Activated T-helper 1 cell treated with anti-CD3 and anti-CD28 coated beads, Interleukin-2, amount 50 U/mL, for 16 hours (primary cell): Measurements from ENCODE around the gene WWP2.
"Not testable (repeated sequence)": the region's sequence is repeated elsewhere in the genome, so short reads cannot be mapped to it uniquely, and the experiment has no call there.

Experiments used
- DNase-seq, 2 donors: peaks; one replicate each; pipeline ENCODE4 v3.0.0-alpha.2; 2020; ENCODE audit warnings: low read depth in 1 of 2, low spot score in 1 of 2

WWP2 gene

DNA sequence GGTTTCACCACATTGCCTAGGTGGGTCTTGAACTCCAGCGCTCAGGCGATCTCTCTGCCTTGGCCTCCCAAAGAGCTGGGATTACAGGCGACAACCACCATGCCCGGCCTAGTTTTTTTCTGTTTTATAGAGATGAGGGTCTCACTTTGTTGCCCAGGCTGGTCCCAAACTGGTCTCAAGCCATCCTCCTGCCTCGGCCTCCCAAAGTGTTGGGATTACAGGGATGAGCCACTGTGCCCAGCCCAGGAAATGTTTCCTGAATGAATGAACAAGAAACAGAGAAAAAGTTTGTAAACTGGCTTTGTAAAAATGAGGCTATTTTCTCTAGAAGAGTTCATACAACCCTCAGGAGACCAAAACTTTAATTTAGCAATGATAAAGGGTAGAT, 68.0 kb downstream of the WWP2 start:
- no peak for DNase-seq

DNA sequence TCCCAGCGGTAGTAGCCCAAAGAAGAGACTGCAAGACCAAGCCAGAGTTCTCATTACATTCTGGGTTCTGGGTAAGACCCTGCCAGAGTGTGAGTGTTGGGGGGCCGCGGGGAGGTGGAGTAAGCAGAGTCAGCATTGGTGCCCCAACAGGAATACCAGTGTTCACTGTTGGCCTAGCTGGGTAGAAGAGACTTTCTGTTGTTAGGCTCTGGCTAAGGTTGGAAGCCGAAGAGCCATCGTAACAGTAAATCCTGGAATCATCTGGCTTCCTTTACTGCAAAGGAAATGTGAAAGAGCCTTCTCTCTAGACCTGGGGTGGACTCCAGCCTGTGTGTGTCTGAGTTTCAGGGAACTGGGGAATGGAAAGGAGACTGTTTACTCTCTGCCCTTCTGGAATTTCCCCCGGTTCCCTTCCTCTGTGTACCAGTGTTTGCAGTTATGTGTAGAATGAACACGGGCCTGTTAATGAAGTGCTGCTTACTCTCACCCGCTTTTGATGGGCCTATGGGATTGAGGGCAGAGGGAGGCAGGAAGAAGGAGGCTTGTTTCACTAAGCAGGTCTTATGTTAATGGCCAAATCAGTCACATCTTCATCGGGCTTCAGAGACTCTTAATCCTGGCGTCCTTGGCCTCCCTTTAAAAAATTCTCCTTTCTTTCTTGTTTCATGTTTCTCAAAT, 68.5 kb downstream of the WWP2 start:
- DNase-seq: no peak

DNA sequence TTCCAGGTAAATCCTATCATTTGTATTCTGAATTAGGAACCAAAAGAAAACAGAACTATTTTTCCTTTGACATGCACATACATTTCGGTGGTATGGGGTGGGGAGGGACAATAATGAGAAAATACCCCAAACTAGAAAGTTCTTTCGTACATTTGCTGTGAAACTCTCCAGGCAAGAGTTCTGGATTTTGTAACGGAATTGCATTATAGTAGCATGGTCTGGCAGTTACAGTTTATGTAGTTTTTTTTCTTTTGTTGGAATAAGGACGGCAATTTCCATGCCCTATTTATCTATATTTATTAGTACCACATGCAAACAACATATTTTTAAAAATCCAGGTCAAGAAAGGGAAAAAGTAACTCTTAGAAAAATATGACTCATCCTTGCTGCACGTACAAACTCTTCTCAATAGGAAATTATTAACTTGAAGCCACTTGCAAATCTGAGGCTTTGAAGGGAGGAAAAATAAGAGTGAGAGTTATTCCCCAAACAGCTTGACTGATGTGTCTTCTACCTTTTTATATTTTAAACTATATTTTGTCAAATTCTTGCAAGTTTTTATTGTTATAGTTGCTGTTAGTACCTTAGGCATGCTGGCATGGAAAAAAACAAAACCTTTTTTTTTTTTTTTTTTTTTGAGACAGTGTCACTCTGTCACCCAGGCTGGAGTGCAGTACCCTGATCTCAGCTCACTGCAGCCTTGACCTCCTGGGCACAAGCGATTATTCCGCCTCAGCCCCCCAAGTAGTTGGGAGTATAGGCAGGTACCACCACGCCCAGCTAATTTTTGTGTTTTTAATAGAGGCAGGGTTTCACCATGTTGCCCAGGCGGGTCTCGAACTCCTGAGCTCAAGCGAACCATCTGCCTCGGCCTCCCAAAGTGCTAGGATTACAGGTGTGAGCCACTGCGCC, 69.3 kb downstream of the WWP2 start:
- no peak for DNase-seq

DNA sequence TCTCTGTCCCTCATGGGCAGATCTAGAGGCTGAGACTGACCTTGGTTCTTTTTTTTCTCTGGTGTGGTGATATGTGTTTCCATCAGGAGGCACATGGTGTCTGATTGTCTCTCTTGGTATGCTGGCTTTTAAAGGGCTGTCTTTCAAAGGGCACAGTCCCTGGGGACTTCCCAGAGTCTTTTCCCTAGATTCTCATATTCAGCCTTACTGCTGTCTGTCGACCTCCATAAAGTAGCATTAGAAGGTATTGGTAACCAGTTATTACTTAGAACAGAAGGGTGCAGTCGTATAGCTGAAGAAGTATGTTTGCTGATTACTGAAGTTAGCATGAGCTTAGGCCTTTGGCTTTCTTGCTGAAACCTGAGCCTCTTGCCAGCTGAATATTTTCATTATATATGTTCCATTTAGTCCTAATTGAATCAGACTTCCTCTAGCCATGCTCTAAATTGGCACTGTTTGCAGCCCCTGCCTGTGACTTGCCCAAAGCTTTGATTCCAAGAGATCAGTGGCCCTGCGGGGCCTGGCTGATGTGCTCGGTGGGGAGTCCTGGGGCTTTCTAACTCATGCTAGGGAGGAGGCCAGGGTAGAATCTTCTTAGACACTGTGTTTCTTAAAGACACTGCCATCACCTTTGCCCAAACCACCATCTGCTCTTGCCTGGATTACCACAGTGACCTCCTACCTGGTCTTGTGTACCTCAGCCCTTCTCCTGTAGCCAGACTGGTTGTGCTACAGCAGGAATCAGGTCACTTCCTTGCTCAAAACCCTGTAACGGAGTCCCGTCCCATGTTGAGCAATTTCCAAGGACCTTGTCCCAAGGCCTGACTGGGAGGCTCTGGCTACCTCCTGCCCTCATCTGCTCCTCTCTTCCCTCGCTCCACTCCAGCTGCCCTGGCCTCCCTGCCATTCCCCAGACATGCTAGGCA, 71.5 kb downstream of the WWP2 start:
- DNase-seq: no peak

DNA sequence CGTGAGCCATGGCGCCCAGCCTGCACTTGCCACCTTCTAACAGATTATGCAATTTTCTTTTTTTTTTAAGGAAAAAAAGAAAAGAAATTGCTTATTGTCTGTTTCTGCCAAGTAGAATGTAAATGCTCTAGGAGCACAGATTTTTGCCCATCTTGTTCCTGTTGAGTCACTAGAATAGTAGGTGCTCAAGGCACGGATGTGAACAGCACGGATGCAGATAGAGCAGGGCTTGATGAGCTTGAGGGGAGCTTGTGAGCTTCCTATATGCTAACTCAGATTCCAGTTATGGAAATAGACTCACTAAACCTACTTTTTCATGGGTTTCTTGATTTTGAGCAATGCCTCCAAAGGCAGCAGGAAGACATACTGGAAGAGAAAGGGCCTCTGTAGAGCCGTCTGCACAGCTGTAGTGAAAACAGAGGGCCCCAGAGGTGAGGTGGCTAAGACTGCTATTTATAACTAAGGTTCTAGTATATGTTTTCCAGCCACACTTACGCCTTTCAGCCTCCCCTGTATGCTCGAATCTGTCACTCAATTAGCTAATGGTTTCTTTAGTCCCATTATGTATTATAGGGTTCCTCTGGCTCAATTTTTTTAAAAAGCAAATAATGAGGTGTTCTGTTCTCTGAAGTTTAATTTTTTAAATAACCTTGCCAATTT, 72.8 kb downstream of the WWP2 start:
- no peak for DNase-seq

DNA sequence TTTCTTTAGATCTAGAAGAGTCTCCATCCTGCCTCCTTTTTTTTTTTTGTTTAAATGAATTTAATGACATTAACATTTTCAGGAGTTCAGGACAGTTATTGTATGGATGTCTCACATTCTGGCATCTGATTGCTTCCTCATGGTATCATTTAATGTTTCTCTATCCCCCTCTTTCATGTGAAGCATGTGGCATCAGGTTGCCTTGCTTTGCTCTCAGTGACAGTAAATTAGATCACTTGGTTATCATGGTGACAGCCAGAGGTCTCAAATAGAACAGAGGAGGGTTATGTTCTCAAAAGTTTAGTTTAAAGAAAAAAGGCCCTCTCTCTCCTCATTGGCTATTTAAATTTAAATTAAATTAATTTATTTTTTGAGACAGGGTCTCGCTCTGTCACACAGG, 74.1 kb downstream of the WWP2 start:
- no peak for DNase-seq

DNA sequence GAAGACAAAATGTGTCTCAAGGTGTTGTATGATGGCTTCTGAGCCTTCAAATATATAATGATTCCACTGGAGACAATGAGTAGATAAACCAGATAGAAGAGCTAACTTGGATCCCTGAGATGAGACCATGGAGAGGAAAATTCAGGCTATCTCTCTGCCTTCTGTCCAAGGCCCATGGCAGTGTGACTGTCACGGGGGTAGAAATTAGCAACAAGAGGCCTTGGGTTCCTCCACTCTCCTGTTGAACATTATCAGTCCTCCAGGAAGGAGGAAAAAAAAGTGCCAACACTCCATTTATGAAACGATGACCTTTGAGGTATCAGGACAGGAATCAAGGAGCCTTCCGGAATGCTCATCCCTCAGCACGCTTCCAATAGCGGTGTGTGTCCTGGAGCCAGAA, 75.2 kb downstream of the WWP2 start:
- DNase-seq: no peak

DNA sequence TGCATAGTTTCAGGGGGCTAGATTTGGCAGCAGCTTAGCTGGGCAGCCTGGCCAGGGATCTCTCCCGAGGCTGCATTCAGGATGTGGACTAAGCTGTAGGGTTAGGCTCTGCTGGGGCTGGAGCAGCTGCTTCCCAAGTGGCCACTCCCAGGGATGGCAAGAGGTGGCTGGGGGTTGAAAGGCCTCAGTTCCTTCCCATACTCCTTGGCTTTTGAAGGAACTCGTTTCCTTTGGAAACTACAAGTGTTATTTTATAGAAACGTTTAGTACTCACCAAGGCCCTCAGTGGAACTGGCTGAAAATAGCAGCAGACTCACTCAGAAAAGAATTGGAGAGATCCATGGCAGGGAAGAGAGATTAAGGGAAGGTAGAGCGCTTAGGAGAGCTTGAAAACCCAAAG, 76.4 kb downstream of the WWP2 start:
- no peak for DNase-seq

DNA sequence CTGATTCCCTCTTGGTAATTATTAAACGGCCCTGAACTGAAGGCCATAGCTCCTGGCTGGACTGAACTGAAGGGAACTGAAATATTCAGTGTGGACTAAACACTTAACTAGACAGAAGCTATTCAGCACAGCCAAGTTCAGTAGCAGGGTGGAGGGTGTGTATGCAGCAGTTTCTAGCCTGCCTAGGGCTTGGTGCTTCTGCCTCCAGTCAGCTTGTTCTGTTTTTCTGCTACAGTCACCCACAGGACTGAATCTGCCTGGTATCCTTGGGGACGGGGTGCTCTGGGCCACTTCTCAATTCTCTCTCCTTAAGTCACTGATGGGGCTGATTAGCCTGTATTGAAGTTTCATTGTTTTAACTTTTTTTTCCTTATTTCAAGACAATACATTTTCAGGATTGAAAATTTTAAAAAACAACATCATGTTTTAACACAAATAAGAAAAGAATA, 77.1 kb downstream of the WWP2 start:
- DNase-seq: no peak

DNA sequence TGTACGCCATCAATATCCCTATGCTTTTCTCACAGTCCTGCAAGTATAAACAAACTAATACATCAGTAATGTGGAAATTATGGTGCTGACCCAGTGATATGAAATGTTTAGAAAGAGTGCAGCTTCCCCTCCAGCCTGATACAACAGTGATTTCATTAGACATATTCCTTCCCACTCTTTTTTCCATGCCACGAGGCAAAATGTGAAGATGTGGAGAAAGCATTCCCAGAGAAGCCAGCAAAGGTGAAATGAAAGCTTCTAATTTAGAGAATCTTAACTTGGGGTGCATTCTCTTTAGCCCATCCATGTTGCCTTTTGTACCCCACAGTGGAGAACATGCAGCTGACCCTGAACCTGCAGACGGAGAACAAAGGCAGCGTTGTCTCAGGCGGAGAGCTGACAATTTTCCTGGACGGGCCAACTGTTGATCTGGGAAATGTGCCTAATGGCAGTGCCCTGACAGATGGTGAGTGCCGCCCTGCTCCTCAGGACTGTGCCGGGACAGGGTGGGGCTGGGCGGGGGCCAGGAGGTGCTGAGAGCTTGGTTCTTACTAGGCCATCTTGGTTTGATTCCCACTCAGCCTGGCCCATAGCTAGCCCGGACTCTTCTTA, 77.8 kb downstream of the WWP2 start:
- DNase-seq: no peak

DNA sequence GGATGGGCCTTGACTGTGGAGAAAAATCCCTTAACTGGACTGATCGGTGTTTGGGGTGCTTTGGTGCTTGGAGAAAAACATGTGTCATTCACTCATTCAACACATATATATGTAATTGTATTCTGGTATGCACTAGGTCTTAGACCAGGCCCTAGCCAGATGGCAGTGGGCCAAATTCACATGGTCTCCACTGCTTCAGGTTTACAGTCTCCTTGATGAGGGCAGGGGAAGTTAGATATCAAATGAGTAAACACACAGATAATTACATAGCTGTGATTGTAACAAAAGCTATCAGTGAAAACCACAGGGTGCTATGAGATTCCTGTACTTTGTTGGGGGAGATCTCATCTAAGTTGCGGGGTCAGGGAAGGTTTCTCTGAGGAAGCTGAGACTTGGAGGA, 78.8 kb downstream of the WWP2 start:
- DNase-seq: no peak

DNA sequence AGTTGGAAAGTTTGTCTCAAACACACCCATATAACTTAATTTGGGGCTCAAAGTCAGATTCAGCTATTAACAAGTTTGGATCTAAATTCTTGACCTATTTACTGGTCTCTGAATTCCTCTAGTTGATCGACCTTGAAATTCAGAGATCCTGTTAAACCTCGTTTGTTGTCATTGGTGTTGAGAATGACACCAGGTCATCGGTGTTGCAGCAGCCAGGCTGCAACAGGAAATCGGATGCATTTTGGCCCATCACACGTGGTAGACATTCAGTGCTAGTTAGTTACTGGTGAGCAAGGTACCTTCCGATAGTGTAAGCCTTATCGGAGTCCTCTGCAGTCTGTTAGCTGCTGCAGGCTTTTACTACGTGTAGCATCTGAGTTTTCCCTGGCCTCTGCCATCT, 82.3 kb downstream of the WWP2 start:
- no peak for DNase-seq

DNA sequence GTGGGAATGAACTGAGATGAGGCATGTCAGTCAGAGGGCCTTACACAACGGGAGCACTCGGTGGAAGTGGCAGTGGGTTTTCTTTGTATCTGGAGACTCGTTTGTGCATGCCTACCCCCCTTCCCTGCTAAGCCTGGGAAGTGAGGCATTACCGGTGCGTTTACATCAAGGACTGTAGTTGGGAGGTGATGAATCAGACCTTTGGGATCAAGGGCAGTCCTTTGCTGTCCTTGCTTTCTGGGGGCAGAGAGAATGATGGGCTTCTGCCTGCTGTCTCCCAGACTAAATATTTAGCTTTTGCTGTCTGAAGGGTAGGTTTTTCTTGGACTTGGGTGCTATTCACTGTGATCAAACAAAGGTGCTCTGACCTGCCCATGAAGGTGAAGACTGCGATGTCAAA, 83.0 kb downstream of the WWP2 start:
- DNase-seq: no peak

DNA sequence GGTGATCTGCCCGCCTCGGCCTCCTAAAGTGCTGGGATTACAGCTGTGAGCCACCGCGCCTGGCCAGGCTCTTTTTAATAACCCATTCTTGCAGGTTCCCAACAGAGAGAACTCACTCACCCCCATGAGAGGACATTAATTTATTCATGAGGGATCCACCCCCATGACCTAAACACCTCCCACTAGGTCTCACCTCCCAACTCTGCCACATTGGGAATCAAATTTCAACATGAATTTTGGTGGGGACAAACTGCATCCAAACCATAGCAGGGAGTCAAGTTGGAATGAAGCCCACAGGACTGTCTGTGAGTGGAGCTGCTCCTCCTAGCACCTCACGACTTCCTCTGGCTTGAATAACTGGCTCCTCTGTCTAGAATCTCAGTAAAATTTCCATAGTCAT, 85.5 kb downstream of the WWP2 start:
- DNase-seq: no peak

DNA sequence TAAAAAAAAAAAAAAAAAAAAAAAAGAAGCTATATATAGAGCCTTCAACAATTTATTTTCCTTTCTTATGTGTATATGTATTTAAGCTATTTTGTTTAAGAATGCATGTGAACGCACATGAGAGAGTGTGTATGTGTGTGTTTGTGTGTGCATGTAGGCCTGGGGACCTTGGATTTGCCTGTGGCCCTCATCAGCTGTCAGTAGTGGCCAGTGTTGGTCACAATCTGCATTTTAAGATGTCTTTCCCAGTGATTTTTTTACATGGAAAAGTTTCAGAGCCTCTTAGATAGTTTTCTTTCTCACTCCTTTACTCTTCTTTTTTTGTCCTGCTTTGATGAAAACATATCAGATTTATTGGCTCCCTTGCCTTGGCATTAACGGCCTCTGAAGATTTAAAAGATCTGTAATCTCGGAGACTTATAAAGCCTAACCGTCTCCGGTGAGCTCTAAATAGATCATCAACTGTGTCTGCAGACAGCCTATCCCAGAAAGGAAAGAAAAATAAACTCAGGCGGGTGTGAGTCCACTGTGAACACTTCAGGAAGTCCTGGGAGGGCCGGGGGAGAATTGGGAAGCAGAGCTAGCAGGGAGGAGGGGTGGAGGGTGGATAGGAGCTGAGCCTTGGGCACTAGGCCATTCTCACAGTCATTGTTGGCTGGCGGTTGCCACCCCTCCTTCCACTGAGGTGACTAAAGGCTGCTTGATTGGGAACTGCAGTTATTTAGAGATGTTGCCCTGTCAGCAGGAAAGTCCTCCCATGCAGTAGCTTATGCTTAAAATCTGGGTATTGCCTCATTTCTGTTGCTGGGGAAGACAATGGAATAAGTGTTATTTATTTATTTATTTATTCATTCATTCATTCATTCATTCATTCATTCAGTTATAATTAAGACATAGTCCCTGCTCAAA, 86.8 kb downstream of the WWP2 start:
- no peak for DNase-seq

DNA sequence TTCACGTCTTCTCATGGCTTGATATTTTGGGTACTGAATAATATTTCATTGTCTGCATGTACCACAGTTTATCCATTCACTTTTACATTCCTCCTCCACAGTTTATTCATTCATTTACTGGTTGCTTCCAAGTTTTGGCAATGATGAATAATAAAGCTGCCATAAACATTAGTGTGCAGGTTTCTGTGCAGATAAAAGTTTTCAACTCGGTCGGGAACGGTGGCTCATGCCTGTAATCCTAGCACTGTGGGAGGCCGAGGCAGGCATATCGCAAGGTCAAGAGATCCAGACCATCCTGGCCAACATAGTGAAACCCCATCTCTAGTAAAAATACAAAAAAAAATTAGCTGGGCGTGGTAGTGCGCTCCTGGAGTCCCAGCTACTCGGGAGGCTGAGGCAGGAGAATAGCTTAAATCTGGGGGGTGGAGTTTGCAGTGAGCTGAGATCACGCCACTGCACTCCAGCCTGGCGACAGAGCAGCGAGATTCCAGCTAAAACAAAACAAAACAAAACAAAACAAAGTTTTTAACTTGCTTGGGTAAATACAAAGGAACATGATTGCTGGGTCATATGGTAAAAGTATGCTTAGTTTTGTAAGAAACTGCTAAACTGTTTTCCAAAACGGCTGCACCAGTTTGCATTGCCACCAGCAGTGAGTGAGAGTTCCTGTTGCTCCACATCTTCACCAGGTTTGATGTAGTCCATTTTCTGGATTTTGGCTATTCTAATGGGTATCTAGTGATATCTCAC, 89.5 kb downstream of the WWP2 start:
- no peak for DNase-seq

DNA sequence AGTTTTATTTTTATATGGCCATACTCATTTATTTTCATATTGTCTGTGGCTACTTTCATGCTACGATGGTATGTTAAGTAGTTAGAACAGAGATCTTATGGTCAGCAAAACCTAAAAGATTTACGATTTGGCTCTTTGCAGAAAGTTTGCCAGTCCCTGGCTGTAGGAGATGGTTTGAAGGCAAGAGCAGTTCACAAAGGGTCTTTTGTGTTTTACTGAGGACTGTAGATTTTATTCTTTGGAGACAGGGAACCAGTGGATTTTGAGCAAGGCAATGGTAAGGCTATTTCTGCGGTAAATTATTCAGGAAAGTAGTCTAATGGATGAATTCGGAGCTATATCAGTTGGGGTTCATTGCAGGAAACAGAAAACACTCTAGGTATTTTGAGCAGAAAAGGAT, 90.7 kb downstream of the WWP2 start:
- DNase-seq: no peak

DNA sequence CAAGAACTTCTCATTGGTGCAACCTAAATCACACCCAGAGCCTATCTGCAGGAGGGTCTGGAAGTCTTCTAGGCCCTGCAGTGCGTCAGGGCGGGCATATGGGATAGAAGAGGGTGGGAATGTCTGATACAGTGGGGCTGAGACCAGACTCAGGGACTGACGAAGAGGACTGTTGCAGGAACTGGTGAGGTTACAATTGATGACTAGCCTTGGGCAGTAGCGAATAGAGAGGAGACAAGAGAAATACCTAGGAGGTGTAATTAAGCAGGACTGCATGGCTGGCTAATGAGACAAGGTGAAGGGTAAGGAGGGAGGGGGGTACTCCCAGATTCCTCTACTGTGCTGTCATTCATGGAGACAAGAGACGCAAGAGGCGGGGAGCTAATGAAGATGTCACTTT, 91.3 kb downstream of the WWP2 start:
- no peak for DNase-seq

DNA sequence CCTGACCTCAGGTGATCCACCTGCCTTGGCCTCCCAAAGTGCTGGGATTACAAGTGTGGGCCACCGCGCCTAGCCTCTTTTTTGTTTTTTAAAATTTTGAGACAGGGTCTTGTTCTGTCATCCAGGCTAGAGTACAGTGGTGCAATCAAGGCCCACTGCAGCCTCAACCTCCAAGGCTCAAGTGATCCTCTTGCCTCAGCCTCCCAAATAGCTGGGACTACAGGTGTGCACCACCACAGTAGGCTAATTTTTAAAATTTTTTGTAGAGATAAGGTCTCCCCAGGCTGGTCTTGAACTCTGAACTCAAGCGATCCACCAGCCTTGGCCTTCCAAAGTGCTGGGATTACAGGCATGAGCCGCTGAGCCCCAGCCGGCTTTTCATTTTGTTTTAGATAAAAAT, 92.6 kb downstream of the WWP2 start:
- not testable (repeated sequence) for DNase-seq
